ENCODE results near the gene PLCB1.
"Not testable (repeated sequence)": the region's sequence is repeated elsewhere in the genome, so short reads cannot be mapped to it uniquely, and the experiment has no call there.

PLCB1 gene

GRCh38 chr20:8801686-8802085 lies 669.6 kb downstream of the PLCB1 start:
- Mint-ChIP-seq H3K36me3 (no peaks in the 10 kb centered on the region), H3K4me1 (no peaks in the 10 kb centered on the region), H3K9me3 (no peaks in the 10 kb centered on the region), H3K27ac (no peak overlapping the region), H3K4me3 (no peak overlapping the region), H3K27me3 (no peaks in the 10 kb centered on the region)
- DNase-seq, result no peak
- CTCF ChIA-PET, result no interaction called here

GRCh38 chr20:8803065-8803464 lies 671.0 kb downstream of the PLCB1 start:
- no peaks in the 10 kb centered on the region for H3K36me3 Mint-ChIP-seq
- no peak overlapping the region for H3K27ac Mint-ChIP-seq
- no peaks in the 10 kb centered on the region for H3K9me3 Mint-ChIP-seq
- no peaks in the 10 kb centered on the region for H3K27me3 Mint-ChIP-seq
- H3K4me1 Mint-ChIP-seq, result no peaks in the 10 kb centered on the region
- CTCF ChIA-PET, result no interaction called here
- no peak for DNase-seq
- no peak overlapping the region for H3K4me3 Mint-ChIP-seq

GRCh38 chr20:8803941-8804340 lies 671.9 kb downstream of the PLCB1 start:
- H3K27me3 Mint-ChIP-seq, result no peaks in the 10 kb centered on the region
- DNase-seq, result no peak
- no peaks in the 10 kb centered on the region for H3K4me1 Mint-ChIP-seq
- H3K27ac Mint-ChIP-seq, result no peak overlapping the region
- CTCF ChIA-PET, result no interaction called here
- no peak overlapping the region for H3K4me3 Mint-ChIP-seq
- no peaks in the 10 kb centered on the region for H3K36me3 Mint-ChIP-seq
- no peaks in the 10 kb centered on the region for H3K9me3 Mint-ChIP-seq

DNA sequence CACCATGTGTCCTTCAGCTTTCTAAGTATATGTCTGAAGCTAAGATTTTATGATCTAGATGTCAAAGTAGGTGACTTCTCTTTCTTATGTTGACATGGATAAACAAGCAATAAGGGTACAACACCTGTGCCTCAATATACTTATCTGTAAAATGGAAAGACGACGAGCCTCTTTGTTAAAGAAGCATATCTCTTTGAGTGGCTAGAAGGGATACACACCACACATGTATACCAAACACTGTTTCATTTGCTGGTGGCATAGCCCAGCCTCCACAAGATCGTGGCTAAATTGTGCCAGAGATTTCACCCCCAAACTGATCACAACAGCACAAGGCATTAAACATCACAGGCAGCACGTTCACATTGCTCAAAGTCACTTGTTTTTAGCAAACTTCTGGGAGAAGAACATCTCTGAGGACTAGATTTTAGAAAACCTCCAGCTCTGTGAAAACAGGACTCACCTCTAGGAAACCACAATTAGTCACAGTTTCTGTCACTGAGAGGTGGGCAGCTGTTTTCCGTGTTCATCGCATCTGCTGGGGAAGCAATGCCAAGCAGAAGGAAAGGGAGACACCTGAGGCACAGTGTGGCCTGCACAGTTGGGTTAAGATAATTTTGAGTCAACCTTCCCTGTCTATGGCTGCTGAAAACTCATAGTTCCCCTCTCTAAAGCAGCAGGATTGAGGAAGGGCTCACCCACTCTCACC lies 673.8 kb downstream of the PLCB1 start:
- Mint-ChIP-seq H3K36me3 (no peaks in the 10 kb centered on the region), H3K9me3 (no peaks in the 10 kb centered on the region), H3K4me1 (no peaks in the 10 kb centered on the region), H3K27ac (no peak overlapping the region), H3K4me3 (no peak overlapping the region), H3K27me3 (no peaks in the 10 kb centered on the region)
- CTCF ChIA-PET, result no interaction called here
- DNase-seq, result no peak

- no peaks in the 10 kb centered on the region for H3K4me1 Mint-ChIP-seq
- no peak for DNase-seq
- no peak overlapping the region for H3K27ac Mint-ChIP-seq
- no peaks in the 10 kb centered on the region for H3K9me3 Mint-ChIP-seq
- H3K4me3 Mint-ChIP-seq, result no peak overlapping the region
- H3K36me3 Mint-ChIP-seq, result no peaks in the 10 kb centered on the region
- H3K27me3 Mint-ChIP-seq, result no peaks in the 10 kb centered on the region
- CTCF ChIA-PET, result no interaction called here
Measured at GRCh38 chr20:8807480-8808201, 675.6 kb downstream of the PLCB1 start.

- no peaks in the 10 kb centered on the region for H3K36me3 Mint-ChIP-seq
- H3K9me3 Mint-ChIP-seq, result no peaks in the 10 kb centered on the region
- DNase-seq, result no peak
- H3K4me3 Mint-ChIP-seq, result no peak overlapping the region
- CTCF ChIA-PET, result no interaction called here
- no peaks in the 10 kb centered on the region for H3K27me3 Mint-ChIP-seq
- H3K4me1 Mint-ChIP-seq, result no peaks in the 10 kb centered on the region
- H3K27ac Mint-ChIP-seq, result no peak overlapping the region
Measured at GRCh38 chr20:8808202-8808535, 676.1 kb downstream of the PLCB1 start.

GRCh38 chr20:8809107-8809953 lies 677.3 kb downstream of the PLCB1 start:
- no peaks in the 10 kb centered on the region for H3K9me3 Mint-ChIP-seq
- H3K4me1 Mint-ChIP-seq, result no peaks in the 10 kb centered on the region
- no peaks in the 10 kb centered on the region for H3K27me3 Mint-ChIP-seq
- no peak overlapping the region for H3K27ac Mint-ChIP-seq
- H3K36me3 Mint-ChIP-seq, result no peaks in the 10 kb centered on the region
- CTCF ChIA-PET, result no interaction called here
- DNase-seq, result no peak
- H3K4me3 Mint-ChIP-seq, result no peak overlapping the region

DNA sequence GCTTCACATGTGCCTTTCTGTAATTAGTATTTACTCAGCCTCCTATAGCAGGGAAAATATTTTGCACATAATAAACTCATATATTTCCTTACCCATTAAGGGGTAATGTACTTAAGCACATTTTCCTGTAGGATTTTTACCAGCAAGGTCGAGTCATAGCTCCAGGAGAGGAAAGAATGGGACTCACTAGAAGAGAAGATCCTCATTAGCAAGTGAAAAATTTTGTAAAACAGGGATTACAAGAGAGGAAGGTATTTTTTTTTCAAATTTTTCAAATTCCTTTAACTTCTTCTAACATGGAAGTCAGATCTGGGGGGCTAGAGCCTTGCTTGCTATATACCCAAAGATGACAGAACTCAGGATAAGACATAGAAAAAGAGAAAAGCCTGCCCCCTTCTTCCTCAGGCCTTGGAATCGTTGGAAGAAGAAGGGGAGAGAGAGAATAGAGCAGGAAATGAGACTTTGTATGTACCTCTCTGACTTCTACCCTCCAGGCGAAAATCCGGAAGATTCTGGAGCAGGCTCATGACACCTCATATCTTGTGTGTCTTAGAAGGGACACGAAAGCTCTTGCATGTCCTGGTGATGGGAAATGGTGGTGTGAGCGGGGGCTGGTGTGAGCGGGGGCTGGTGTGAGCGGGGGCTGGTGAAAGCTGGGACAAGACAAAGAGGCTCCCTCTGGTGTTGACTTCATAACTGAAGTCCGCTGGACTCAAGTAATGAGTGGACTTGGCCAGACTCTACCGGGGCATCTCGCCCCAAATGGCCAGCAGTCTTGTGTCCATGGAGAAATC lies 679.9 kb downstream of the PLCB1 start:
- Mint-ChIP-seq H3K27me3 (no peaks in the 10 kb centered on the region), H3K27ac (no peak overlapping the region), H3K9me3 (no peaks in the 10 kb centered on the region), H3K4me3 (no peak overlapping the region), H3K36me3 (no peaks in the 10 kb centered on the region), H3K4me1 (no peaks in the 10 kb centered on the region)
- no peak for DNase-seq
- CTCF ChIA-PET, result no interaction called here

- no peaks in the 10 kb centered on the region for H3K27me3 Mint-ChIP-seq
- H3K9me3 Mint-ChIP-seq, result no peaks in the 10 kb centered on the region
- no peak overlapping the region for H3K27ac Mint-ChIP-seq
- no peaks in the 10 kb centered on the region for H3K36me3 Mint-ChIP-seq
- H3K4me3 Mint-ChIP-seq, result no peak overlapping the region
- no peaks in the 10 kb centered on the region for H3K4me1 Mint-ChIP-seq
- DNase-seq, result no peak
- CTCF ChIA-PET, result no interaction called here
Measured at GRCh38 chr20:8812817-8813216, 680.8 kb downstream of the PLCB1 start.

- Mint-ChIP-seq H3K27ac (no peak overlapping the region), H3K4me1 (no peaks in the 10 kb centered on the region), H3K9me3 (no peaks in the 10 kb centered on the region), H3K4me3 (no peak overlapping the region), H3K36me3 (no peaks in the 10 kb centered on the region), H3K27me3 (no peaks in the 10 kb centered on the region)
- no peak for DNase-seq
- CTCF ChIA-PET, result no interaction called here
Measured at GRCh38 chr20:8815208-8815607, 683.1 kb downstream of the PLCB1 start.

DNA sequence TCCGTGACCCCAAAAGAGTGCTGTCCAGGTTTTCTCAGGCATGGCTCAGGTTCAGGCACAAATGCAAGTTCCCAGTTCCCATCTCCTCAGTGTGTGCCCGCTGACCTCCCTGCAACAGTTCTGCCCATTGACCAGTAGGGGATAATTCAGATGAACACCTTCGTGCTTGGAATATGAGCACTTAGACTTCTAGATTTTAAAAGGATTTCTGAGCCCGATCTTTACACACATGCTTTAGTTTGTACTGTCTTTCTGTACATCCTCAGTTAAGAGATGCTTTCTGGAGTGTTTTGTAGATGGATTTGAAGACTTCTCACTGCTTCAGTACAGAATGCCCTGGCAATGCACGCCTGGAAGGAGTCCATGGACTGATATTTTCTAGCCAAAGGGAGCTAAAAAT lies 697.2 kb downstream of the PLCB1 start:
- Mint-ChIP-seq H3K4me3 (no peak overlapping the region), H3K36me3 (no peaks in the 10 kb centered on the region), H3K4me1 (no peaks in the 10 kb centered on the region), H3K27ac (no peak overlapping the region), H3K27me3 (no peaks in the 10 kb centered on the region), H3K9me3 (no peaks in the 10 kb centered on the region)
- CTCF ChIA-PET, result no interaction called here
- no peak for DNase-seq

GRCh38 chr20:8834294-8834693 lies 702.2 kb downstream of the PLCB1 start:
- DNase-seq, H3K4me1 Mint-ChIP-seq, H3K36me3 Mint-ChIP-seq, H3K4me3 Mint-ChIP-seq, H3K27me3 Mint-ChIP-seq, CTCF ChIA-PET, H3K27ac Mint-ChIP-seq, H3K9me3 Mint-ChIP-seq: not testable (repeated sequence)

DNA sequence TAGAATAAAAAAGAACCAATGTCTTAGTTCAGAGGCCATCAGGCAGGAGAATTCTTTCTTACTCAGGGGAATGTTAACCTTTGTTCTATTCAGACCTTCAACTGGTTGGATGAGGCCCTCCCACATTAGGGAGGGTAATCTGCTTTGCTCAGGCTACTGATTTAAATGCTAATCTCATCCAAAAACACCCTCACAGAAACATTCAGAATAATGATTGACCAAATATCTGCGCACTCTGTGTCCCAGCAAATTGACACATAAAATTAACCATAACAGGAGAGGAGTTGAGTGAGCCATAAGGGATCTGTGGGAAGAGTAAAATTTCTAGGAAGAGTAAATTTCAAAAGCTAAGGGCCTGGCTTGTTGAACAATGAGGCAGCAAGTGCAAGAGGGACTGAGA lies 702.8 kb downstream of the PLCB1 start:
- Mint-ChIP-seq H3K27me3 (no peaks in the 10 kb centered on the region), H3K36me3 (no peaks in the 10 kb centered on the region), H3K4me3 (no peak overlapping the region), H3K9me3 (no peaks in the 10 kb centered on the region), H3K4me1 (no peaks in the 10 kb centered on the region), H3K27ac (no peak overlapping the region)
- CTCF ChIA-PET, result no interaction called here
- DNase-seq, result no peak

- Mint-ChIP-seq H3K9me3 (no peaks in the 10 kb centered on the region), H3K27ac (no peak overlapping the region), H3K4me1 (no peaks in the 10 kb centered on the region), H3K36me3 (no peaks in the 10 kb centered on the region), H3K4me3 (no peak overlapping the region), H3K27me3 (no peaks in the 10 kb centered on the region)
- DNase-seq, result no peak
- CTCF ChIA-PET, result interaction anchor here (0.6 kb wide), 1 partner anchor 571 kb away, joined by 3 read pairs; no protein-coding TSS in a partner anchor
Measured at GRCh38 chr20:8837396-8837795, 705.3 kb downstream of the PLCB1 start.

All from activated naive CD4-positive, alpha-beta T cell treated with anti-CD3 and anti-CD28 coated beads, Interleukin-2, amount 10 ng/mL, durations not matched to agents 7 days and 5 days (primary cell).